ENCODE results near the gene AKNA.

Gene AKNA

GRCh38 chr9:114300846-114301797 is 86.7 kb downstream of the AKNA start:
- no peak for DNase-seq (ENCODE audit: low read depth)

GRCh38 chr9:114300153-114300845 is 87.5 kb downstream of the AKNA start:
- no peak for DNase-seq (ENCODE audit: low read depth)

- no peak for DNase-seq (ENCODE audit: low read depth)
Measured at GRCh38 chr9:114299286-114300152, 88.3 kb downstream of the AKNA start.

DNA sequence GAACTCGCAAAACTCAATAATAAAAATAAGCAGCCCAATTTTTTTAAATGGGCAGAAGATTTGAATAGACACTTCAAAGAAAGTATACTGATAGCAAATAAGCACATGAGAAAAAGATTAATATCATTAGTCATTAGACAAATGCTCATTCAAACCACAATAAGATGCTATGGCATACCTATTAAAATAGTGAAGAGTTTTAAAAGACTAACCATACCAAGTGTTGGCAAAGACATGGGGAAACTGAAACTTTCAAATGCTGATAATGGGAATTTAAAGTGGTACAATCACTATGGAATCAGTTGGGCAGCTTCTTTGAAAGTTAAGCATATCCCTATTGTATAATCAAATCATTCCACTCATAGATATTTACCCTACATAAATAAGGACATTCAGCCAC is 91.4 kb downstream of the AKNA start:
- no peak for DNase-seq (ENCODE audit: low read depth)

DNA sequence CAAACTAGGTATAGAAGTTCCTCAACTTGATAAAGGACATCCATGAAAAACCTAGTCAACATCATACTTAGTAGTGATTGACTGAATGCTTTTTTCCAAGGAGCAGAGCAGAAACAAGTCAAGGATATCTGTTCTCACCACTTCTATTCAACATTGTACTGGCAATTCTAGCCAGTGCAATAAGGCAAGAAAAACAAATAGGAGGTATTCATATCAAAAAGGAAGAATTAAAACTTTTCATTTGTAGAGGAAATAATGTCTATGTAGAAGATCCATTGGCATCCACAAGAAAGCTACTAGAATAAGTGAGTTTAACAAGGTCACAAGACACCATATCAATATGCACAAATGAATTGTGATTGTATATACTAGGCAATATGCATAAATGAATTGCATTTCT is 93.1 kb downstream of the AKNA start:
- no peak for DNase-seq (ENCODE audit: low read depth)

- DNase-seq (ENCODE audit: low read depth) = no peak
Measured at GRCh38 chr9:114291886-114292590, 95.7 kb downstream of the AKNA start.

DNA sequence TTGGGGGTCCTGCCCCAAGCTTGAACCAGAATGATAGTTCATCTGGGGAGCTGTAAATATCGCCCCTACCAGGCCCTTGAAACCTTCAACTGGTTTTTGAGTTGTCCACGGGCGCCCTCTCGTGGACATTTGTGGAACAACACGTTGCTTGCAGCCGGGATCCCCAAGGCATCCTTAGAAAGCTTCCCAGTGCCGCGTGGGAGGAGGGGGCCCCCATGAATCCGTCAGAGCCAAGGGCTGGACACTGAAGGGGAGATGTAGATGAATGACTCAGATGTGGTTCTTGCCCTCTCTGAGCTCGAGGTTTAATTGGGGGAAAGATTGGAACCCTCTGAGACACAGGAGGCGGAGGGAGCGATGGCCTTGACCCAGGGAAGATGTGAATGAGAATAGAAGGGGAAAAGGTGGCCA is 96.7 kb downstream of the AKNA start:
- peak; percentile 59 for DNase-seq (ENCODE audit: low read depth)

DNA sequence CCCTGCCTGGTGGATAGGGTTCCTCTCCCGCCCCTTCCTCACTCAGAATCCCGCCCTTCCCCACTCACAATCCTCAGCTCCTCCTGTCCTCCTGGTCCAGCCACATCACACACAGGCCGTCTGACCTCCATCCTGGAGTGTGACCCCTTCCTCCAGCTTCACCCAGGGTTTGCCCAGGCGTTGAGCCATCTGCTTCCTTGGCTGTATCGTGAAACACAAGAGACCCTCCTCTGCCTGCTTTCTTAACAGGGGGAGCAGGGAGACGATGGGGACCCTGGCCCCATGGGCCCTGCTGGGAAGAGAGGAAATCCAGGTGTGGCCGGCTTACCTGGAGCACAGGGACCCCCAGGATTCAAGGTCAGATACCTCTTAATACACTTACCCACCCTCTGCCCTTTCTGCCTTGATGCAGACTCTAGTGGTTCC is 97.2 kb downstream of the AKNA start:
- no peak for DNase-seq (ENCODE audit: low read depth)

DNA sequence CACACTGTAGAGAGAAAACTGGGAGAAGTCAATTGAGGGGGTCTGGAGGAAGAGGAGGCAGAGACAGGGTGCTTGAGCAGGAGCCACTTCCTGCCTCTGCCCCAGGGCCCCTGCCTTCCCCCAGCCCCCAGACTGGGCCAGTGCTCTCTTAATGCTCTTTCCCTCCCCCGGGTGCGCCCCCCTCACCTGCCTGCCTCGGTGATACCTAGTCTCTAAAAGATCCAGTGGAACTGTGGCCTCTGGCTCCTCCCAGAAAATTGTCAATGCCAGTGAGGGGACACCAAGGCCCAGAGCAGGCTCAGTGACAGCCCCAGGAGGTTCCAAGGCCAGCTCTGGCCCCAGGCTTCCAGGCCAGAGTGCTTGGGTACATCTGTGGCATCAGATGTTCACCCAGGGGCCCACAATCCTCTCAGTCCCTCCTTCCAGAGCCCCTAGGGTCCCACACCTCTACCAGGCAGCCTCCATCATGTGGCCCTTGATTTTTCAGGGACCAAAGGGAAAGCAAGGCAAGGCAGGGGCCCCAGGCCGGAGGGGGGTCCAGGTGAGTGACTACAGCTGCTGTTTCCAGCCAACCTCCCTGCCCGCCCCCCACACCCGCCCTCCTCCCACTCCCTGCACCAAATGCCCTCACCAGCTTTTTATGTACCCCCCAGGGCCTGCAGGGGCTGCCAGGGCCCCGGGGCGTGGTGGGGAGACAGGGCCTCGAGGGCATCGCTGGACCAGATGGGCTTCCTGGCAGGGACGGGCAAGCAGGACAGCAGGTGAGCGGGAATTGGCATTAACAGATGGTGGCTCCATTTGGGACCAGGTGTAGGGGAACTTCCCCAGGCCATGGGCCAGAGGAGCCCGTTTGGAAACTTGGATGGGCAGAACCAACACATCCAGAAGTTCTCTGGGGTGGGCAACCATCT is 98.0 kb downstream of the AKNA start:
- DNase-seq (ENCODE audit: low read depth) = no peak

GRCh38 chr9:114289106-114289505 is 98.7 kb downstream of the AKNA start:
- DNase-seq (ENCODE audit: low read depth) = no peak

- DNase-seq (ENCODE audit: low read depth) = no peak
Measured at GRCh38 chr9:114288193-114289091, 99.3 kb downstream of the AKNA start.

DNA sequence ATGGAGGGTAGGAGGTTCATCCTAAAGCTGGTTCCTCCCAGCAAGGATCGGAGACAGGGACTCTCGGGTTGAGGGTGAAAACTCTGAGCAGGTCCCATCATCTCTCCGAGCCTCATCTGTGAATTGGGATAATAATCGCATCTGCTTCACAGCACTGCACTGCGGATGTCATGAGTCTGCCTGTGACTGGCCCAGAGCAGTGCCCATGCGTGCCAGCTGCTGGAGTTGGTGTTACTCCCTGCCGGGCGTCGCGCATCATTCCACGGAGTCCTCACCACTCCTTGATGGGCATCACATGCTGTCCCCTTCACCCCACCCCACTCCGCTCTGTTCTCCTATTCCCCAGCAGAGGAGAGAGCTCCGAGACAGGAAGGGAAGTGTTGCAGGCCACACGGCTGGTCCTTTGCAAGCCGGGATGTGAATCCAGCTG is 100.0 kb downstream of the AKNA start:
- DNase-seq (ENCODE audit: low read depth) = no peak

DNA sequence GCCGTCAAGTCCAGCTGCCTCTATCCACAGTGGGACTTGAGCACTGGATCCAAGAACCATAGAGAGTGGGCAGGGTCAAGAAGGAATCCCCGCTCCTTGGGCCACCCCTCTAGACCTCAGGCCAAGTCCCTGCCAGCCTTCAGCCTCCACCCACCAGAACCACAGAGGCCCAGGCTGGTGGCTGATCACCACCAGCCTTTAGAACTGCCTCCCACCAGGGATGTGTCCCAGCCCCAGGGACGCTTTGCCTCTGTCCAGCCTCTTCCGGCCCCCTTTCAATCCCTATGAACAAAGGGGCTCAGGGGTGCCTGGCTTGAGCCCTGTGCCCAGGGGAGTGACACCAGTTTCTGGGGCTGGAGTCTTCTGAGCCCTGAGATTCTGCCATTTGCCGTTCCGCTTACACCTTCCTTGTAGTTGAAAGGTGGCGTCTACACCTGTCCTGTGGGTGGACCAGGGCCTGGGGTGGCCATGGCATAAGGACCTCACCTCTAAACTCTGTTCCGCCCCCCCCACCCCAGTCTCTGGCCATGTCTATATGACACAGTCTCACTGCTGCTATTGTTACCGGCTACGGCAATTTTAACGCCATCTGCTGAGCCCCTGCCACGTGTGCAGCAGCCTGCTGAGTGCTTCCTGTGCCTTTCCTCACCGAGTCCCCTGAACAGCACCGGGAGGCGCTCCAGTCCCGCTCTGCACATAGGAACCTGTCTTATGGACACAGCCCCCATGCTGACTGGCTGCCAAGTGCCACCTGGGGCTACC is 100.6 kb downstream of the AKNA start:
- DNase-seq (ENCODE audit: low read depth) = no peak

DNA sequence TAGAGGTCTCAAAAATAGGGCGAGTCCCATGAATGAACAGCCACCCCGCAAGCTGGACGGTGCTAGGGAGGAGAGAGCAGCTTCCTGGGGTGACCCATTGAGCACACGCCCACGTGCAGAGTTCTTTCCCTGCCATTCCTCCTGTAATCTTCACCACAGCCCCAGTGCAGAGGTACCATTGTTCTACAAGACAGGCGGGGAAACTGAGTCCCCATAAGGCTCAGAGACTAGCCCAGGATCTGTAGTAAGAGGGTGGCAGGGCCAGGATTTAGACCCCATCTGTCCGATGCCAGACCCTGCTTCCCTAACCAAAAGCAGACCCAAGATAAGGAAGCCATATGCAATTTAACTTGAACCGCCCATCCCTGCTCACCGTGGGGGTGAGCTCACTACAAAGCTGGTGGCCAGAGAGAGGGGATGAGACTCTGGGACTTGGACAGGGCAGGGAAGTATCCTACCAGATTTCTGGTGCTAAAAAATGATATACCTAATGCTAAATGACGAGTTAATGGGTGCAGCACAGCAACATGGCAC is 101.6 kb downstream of the AKNA start:
- no peak for DNase-seq (ENCODE audit: low read depth)

- no peak for DNase-seq (ENCODE audit: low read depth)
Measured at GRCh38 chr9:114285166-114285867, 102.5 kb downstream of the AKNA start.

DNA sequence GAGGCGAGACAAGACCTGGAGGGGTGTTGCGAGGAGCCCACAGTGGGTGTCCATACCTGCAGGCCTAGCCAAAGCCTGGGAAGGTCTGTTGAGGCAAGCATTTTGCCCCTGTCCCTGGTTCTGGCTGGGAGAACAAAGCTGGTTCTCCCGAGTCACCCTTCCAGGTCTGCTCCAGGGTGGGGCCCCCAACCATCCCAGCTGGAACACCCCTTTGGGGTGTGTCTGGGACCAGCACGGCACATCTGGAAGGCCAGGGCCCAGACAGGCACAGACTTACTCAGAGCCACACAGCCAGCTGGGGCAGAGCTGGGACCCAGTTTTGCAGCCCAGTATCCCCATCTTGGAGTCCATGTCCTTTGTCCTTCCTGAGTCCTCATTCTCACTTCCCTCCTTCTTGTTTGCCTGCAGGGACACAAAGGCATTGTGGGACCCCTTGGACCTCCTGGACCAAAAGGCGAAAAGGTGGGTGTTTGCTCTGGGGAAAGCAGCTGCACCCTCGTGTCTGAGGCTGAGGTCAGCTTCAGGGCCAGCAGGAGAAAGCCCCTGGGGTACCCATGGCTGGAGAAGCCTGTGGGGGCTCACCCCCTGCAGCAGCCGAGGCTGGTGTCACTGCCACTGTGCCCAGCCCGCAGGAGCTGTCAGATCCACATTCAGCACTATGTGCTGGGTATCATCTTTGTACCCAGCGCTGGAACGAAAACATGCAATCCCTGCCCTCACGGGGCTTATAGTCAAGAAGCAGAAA is 103.3 kb downstream of the AKNA start:
- DNase-seq (ENCODE audit: low read depth) = no peak
